ENCODE data around the gene CBX1.

DNA sequence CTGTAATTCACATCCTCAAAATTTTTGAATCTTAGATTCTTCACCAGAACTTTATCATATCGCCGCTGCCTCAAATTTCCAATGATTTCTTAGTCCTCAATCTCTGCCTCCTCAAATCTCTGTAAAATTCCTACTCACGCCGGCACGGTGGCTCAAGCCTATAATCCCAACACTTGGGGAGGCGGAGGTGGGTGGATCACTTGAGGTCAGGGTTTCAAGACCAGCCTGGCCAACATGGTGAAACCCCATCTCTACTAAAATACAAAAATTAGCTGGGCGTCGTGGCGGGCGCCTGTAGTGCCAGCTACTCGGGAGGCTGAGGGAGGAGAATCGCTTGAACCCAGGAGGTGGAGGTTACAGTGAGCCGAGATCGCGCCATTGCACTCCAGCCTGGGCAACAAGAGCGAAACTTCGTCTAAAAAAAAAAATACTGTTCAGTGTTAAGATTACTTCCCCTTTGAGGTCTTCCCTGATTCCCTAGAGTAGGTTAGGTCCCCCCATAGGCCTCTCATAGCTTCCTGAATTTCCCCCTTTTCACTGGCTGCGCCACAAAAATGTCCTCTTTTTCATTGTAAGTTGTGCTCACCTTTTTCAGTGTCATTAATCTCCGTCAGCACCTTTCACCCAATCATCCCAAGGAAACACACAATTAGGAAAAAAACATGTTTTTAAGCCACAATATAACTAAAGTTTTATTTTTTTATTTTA, 919 bp upstream of the CBX1 start:
- TF ChIP-seq CHD4 (IDR thresholded peaks at IDR 0.05) (no peak), EZH2 (IDR thresholded peaks at IDR 0.05; ENCODE audit: borderline replicate concordance, control insufficient read depth, low read depth, low read length) (no peak)
- TF ChIP-seq, protein P1, sequence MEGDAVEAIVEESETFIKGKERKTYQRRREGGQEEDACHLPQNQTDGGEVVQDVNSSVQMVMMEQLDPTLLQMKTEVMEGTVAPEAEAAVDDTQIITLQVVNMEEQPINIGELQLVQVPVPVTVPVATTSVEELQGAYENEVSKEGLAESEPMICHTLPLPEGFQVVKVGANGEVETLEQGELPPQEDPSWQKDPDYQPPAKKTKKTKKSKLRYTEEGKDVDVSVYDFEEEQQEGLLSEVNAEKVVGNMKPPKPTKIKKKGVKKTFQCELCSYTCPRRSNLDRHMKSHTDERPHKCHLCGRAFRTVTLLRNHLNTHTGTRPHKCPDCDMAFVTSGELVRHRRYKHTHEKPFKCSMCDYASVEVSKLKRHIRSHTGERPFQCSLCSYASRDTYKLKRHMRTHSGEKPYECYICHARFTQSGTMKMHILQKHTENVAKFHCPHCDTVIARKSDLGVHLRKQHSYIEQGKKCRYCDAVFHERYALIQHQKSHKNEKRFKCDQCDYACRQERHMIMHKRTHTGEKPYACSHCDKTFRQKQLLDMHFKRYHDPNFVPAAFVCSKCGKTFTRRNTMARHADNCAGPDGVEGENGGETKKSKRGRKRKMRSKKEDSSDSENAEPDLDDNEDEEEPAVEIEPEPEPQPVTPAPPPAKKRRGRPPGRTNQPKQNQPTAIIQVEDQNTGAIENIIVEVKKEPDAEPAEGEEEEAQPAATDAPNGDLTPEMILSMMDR (IDR thresholded peaks at IDR 0.05 in 2 of 3, conservative IDR thresholded peaks at IDR 0.05 in 1 of 3; ENCODE audit: control insufficient read depth in 2 of 3, extremely low read depth in 1 of 3, insufficient read depth in 1 of 3, low read depth in 3 of 3, low read length in 3 of 3) = no peak
